Stomach (tissue), 19 donors: ENCODE results near the gene SVOP. TPM values are rescaled to one million over a fixed set of nuclear protein-coding genes. Genes with fewer than 3 reads are reported as not detected.

Experiments used
- DNase-seq, 2 donors: peaks; one replicate each; pipeline versions ENCODE4 v3.0.0 to v3.0.0-alpha.2; 2013 to 2019
- H3K27ac ChIP-seq, 5 donors: fragments of 200-600 bp in 4 of 5; sonication (generic) in 4 of 5; one replicate each; pipeline ENCODE4 v1.5.1; 2013 to 2019; ENCODE audit warnings: mild to moderate bottlenecking in 1 of 5, moderate library complexity in 1 of 5
- H3K27me3 ChIP-seq, 3 donors: fragments of 200-600 bp; sonication (generic); one replicate each; pipeline ENCODE4 v1.5.1; 2017 to 2019; ENCODE audit warnings: mixed run types in 1 of 3
- H3K36me3 ChIP-seq, 4 donors: fragments of 200-600 bp; sonication (generic); 1 replicate in 3 of 4; 2 replicates in 1 of 4; pipeline ENCODE4 v1.5.1; 2016 to 2019
- H3K4me1 ChIP-seq, 4 donors: fragments of 200-600 bp; sonication (generic); one replicate each; pipeline ENCODE4 v1.5.1; 2016 to 2019
- H3K4me3 ChIP-seq, 4 donors: fragments of 200-600 bp; sonication (generic) in 3 of 4; one replicate each; pipeline ENCODE4 v1.5.1; 2016 to 2019; ENCODE audit warnings: mild to moderate bottlenecking in 1 of 4
- H3K9me3 ChIP-seq, 4 donors: fragments of 200-600 bp; sonication (generic); one replicate each; pipeline ENCODE4 v1.5.1; 2016 to 2019
- EP300 ChIP-seq: sonication (generic); formaldehyde crosslinking; IDR thresholded peaks from one replicate; pipeline ENCODE4 v1.6.1; 2017; ENCODE audit warnings: antibody characterized with exemption
- POLR2A ChIP-seq, 4 donors: fragments of 450-650 bp; IDR thresholded peaks; one replicate each; pipeline ENCODE4 v1.6.1; 2016; ENCODE audit warnings: antibody characterized with exemption in 4 of 4, control low read depth in 2 of 4, mild to moderate bottlenecking in 1 of 4, moderate library complexity in 1 of 4
- POLR2AphosphoS5 ChIP-seq, 3 donors: sonication (generic); formaldehyde crosslinking; IDR thresholded peaks; one replicate each; pipeline ENCODE4 v1.6.1; 2016; ENCODE audit warnings: antibody characterized with exemption in 3 of 3
- WGBS, 5 donors: extraction: QIAGEN DNeasy Blood & Tissue Kit in 3 of 5; methylation state at CpG; one replicate each; pipeline versions ENCODE4 v1.1.5 to v1.1.7; 2013 to 2018; 5-methylcytosine and 5-hydroxymethylcytosine counted together
- intact Hi-C: fragments of 100-400 bp; cut with DNase I; formaldehyde crosslinking; loops from one replicate; pipeline ENCODE4 v1.15.1; 2023; ENCODE audit warnings: low total_unique reads
- long read RNA-seq, 10 donors: transcript quantifications; one replicate each; lab custom pipeline, GENCODE V29; 2026
- polyA plus RNA-seq, 3 donors: library from polyadenylated mRNA; stranded (reverse); fragments of 200-250 nt; gene quantifications; one replicate each; pipeline ENCODE4 v1.2.3, GENCODE V29; 2013
- total RNA-seq, 5 donors: library from RNA; depleted of rRNA; stranded (reverse); fragments of >200 nt; gene quantifications; one replicate each; pipeline versions ENCODE4 v1.1.0 to v1.2.3, GENCODE V29; 2014 to 2016
- TF ChIP-seq, protein P1 (sequence below), 7 experiments: fragments of 450-650 bp in 4 of 7; fragments of 200-600 bp in 3 of 7; sonication (generic) in 3 of 7; IDR thresholded peaks; one replicate each; pipeline ENCODE4 v1.5.1; 2016 to 2019; ENCODE audit warnings: antibody characterized with exemption in 7 of 7, control low read depth in 2 of 7, mild to moderate bottlenecking in 1 of 7
- donor health status: healthy with polysubstance abuse.
- donor health status: Bipolar disorder and iron deficiency.
- donor health status: healthy.

The SVOP gene, protein sequence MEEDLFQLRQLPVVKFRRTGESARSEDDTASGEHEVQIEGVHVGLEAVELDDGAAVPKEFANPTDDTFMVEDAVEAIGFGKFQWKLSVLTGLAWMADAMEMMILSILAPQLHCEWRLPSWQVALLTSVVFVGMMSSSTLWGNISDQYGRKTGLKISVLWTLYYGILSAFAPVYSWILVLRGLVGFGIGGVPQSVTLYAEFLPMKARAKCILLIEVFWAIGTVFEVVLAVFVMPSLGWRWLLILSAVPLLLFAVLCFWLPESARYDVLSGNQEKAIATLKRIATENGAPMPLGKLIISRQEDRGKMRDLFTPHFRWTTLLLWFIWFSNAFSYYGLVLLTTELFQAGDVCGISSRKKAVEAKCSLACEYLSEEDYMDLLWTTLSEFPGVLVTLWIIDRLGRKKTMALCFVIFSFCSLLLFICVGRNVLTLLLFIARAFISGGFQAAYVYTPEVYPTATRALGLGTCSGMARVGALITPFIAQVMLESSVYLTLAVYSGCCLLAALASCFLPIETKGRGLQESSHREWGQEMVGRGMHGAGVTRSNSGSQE
- total RNA-seq, result under 1 TPM in 2 of 5 donors, not detected in 3; 0.37 to 0.89 TPM
- polyA plus RNA-seq, result 1 to 10 TPM in 1 of 3 donors, under 1 TPM in 2; 0.08 to 2.0 (median 0.19) TPM
- long read RNA-seq, donor 1, result 0 reads
- long read RNA-seq, donor 2, full-length matches to known transcripts, result 1 of 1 reads
- long read RNA-seq, donor 2, partial matches to known transcripts, result 0 of 1 reads
- long read RNA-seq, donor 2, other reads (novel, unspliced or antisense), result 0 of 1 reads
- long read RNA-seq, donor 3, full-length matches to known transcripts, result 1 of 1 reads
- long read RNA-seq, donor 3, partial matches to known transcripts, result 0 of 1 reads
- long read RNA-seq, donor 3, other reads (novel, unspliced or antisense), result 0 of 1 reads
- long read RNA-seq, donor 4, result 0 reads
- long read RNA-seq, donor 5, result 0 reads
- long read RNA-seq, donor 6, result 0 reads
- long read RNA-seq, donor 7, result 0 reads
- long read RNA-seq, donor 8, result 0 reads
- long read RNA-seq, donor 9, result 0 reads
- long read RNA-seq, donor 10, full-length matches to known transcripts, result 1 of 1 reads
- long read RNA-seq, donor 10, partial matches to known transcripts, result 0 of 1 reads
- long read RNA-seq, donor 10, other reads (novel, unspliced or antisense), result 0 of 1 reads

DNA sequence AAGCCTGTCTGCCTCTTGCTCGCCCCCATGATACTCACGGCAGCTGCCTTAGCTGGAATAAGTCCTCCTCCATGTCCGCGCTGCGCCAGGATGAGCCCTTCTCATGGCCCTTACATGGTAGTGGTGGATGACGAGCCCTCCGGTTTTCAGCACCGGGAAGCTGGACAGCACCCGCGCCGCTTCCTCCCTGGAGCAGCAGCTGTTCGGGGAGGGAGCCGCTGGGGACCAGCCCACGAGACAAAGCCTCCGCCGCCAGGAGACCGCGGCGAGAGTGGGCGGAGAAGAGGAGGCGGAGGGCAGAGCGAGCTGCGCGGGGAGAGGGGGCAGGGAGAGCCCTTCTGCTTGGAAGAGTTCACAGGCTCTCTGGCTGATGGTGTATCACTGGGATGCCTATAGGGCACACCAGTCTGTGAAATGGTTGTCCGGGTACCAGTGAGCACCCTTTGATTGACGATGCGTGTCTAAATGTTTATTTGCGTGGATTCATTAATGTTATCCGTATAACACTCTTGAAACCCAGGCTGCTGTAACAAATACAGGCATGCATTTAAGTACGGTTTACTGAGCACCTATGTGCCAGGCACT, at the start of gene SVOP:
SVOP (minus strand) TSS at position 273 of the 585 bp plus-strand sequence; CDS start at position 73, 200 bp downstream.
- H3K4me3 ChIP-seq, result no peak within 1 kb of the TSS
- intact Hi-C loops, result no loop called here
- TF ChIP-seq EP300 (no peak), POLR2AphosphoS5 (IDR thresholded peaks at IDR 0.05) (peak in 1 of 3 donors; percentile 59)
- H3K27ac ChIP-seq, result peak within 1 kb of the TSS in 1 of 5 donors; percentile 8
- no peaks in the 10 kb centered on the region for H3K36me3 ChIP-seq
- peaks cover 0 to 46% (median 4%) of the 10 kb centered on the region in 3 donors for H3K27me3 ChIP-seq
- peak; percentile 58 to 95 for DNase-seq
- peaks cover 0 to 8% (median 6%) of the 10 kb centered on the region in 4 donors for H3K4me1 ChIP-seq
- WGBS, 5 donors, result 5 to 9% (median 7%) methylated on average over 27 to 30 of the region's 30 CpGs
- H3K9me3 ChIP-seq, result no peaks in the 10 kb centered on the region

DNA sequence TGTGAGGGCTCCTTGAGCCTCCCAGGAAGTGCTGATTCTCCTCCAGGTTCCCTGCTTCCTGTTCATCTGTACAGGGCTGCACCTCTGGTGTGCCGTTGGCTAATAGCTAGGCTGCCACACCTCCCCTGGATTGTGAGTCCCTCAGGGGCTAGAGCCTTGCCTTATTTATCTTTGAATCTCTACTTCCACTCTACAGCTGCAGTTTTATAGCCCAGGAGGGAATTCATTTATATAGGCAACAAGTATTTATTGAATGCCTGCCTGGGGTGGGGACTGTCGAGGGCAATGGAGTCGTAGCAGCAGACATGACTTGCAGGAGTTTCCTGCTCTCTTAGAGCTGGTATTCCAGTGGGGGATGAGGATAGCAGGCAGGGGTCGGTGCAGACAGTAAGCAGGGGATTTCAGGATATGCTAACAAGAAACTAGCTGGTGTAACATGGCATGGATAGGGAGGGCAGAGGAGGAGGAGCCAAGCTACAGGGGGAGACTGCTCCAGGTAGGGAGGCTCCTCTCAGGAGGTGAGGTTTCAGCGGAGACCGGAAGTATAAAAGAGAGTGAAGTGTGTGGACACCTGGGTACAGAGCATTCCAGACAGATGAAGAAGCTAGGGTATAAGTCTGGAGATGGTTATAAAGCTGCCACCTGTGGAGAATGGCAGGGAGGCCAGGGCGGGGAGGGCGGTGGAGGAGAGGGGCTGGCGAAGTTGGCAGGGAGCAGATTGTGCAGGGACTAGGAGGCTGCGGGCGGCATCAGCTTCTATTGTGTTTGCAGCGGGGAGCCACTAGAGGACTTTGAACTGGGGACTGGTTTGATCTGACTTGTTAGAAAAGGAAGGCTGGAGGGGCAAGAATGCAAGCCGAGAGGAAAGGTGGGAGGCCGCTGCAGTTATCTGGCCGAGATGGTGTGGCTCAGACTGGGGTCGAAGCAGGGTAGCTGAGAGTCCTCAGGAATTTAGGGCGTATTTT, 48.7 kb upstream of the SVOP start:
- H3K27ac ChIP-seq, result no peak overlapping the region
- WGBS, 5 donors, result 51 to 81% (median 73%) methylated on average over 17 of the region's 17 CpGs
- H3K4me3 ChIP-seq, result no peak overlapping the region
- TF ChIP-seq EP300 (no peak), POLR2A (IDR thresholded peaks at IDR 0.05) (no peak), POLR2AphosphoS5 (IDR thresholded peaks at IDR 0.05) (no peak)
- TF ChIP-seq, protein P1, sequence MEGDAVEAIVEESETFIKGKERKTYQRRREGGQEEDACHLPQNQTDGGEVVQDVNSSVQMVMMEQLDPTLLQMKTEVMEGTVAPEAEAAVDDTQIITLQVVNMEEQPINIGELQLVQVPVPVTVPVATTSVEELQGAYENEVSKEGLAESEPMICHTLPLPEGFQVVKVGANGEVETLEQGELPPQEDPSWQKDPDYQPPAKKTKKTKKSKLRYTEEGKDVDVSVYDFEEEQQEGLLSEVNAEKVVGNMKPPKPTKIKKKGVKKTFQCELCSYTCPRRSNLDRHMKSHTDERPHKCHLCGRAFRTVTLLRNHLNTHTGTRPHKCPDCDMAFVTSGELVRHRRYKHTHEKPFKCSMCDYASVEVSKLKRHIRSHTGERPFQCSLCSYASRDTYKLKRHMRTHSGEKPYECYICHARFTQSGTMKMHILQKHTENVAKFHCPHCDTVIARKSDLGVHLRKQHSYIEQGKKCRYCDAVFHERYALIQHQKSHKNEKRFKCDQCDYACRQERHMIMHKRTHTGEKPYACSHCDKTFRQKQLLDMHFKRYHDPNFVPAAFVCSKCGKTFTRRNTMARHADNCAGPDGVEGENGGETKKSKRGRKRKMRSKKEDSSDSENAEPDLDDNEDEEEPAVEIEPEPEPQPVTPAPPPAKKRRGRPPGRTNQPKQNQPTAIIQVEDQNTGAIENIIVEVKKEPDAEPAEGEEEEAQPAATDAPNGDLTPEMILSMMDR (IDR thresholded peaks at IDR 0.05), result no peak
- peaks cover 47 to 87% (median 75%) of the 10 kb centered on the region in 4 donors for H3K36me3 ChIP-seq
- no peaks in the 10 kb centered on the region for H3K9me3 ChIP-seq
- H3K27me3 ChIP-seq, result no peaks in the 10 kb centered on the region
- peak in 1 of 2 donors; percentile 68 for DNase-seq
- no peaks in the 10 kb centered on the region for H3K4me1 ChIP-seq
- intact Hi-C loops, result no loop called here

DNA sequence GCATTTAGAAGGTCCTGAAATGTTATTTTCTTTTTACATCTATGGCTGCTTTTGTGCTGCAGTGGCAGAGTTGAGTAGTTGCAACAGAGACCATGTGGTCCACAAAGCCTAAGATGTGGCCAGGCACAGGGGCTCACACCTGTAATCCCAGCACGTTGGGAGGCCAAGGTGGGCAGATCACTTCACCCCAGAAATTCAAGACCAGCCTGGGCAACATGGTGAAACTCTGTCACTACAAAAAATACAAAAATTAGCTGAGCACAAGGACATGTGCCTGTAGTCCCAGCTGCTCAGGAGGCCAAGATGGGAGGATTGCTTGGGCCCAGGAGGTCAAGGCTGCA, 45.0 kb upstream of the SVOP start:
- DNase-seq, result no peak
- no peak overlapping the region for H3K4me3 ChIP-seq
- 58 to 88% (median 85%) methylated on average over 1 of the region's 1 CpG for WGBS, 5 donors
- H3K4me1 ChIP-seq, result no peaks in the 10 kb centered on the region
- H3K36me3 ChIP-seq, result peaks cover 33 to 83% (median 58%) of the 10 kb centered on the region in 4 donors
- no peaks in the 10 kb centered on the region for H3K9me3 ChIP-seq
- TF ChIP-seq POLR2A (IDR thresholded peaks at IDR 0.05) (no peak), POLR2AphosphoS5 (IDR thresholded peaks at IDR 0.05) (no peak), EP300 (no peak)
- TF ChIP-seq, protein P1 (IDR thresholded peaks at IDR 0.05), result no peak
- no peaks in the 10 kb centered on the region for H3K27me3 ChIP-seq
- H3K27ac ChIP-seq, result no peak overlapping the region
- intact Hi-C loops, result no loop called here
